Astrocyte (in vitro differentiated cells and primary cell): ENCODE data around the gene TIMM44.

Source experiments
- CTCF ChIP-seq: IDR thresholded peaks from 2 replicates; pipeline ENCODE4 v1.5.1; 2011; ENCODE audit warnings: low read depth, mild to moderate bottlenecking, inconsistent platforms, low read length, moderate library complexity; ENCODE audit not compliant: insufficient read depth
- EZH2 ChIP-seq: IDR thresholded peaks from 2 replicates; pipeline ENCODE4 v1.6.1; 2012; ENCODE audit warnings: mild to moderate bottlenecking, low read length, inconsistent platforms; ENCODE audit not compliant: insufficient read depth

DNA sequence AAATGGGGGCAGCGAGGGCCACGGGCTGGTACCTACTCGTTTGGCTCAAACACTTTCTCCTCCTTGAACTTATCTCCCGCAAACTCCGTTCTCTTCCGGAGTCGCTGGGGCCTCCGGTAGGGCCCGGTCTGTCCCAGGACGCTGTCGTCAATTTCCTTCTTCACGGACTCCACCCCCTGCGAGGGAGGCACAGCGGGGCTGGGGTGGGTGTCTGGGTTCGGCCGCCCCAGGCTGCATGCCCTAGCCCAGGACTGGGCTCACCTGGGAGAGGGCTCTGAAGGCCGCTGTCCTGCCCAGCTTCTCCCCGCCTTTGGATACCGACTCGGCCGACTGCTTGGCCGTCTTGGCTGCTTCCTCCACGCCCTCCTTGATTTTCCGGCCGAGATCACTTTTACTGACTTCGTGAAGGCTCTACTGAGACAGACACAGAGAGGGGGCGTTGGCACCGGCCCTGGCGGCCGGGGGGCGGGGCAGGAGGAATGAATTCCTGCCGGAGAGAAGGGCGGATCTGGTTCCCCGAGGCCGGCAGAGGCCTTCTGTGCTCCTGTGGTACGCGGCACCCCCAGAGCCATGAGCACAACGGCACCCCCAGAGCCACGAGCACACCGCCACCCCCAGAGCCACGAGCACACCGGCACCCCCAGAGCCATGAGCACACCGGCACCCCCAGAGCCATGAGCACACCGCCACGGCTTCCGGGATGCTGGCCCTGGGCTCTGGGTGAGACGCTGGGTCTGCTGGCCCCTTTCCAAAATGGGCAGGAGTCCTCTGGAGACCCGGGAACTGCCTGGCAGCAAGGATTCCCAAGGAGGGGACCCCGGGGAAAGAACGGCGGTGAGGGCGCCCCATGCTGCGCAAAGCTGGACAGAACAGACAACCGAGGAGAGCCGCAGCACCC is 9.4 kb downstream of the TIMM44 start:
- TF ChIP-seq CTCF: no peak
- TF ChIP-seq EZH2: no peak
